Activated CD8-positive, alpha-beta memory T cell treated with anti-CD3 and anti-CD28 coated beads, Interleukin-2, amount 10 ng/mL, durations not matched to agents 7 days and 5 days (primary cell): ENCODE measurements around the gene GIT2. TPM values are rescaled to one million over a fixed set of nuclear protein-coding genes. Genes with fewer than 3 reads are reported as not detected.

Source experiments
- ATAC-seq: fragments of 150-1000 bp; cut with Tn5 transposase; one replicate; pipeline ENCODE4 v1.10.0; 2021; ENCODE audit warnings: moderate library complexity
- CTCF ChIA-PET: fragments of 350-600 bp; sonication (Branson Sonifier 250); formaldehyde crosslinking; loops from one replicate; lab custom pipeline; 2021; ENCODE audit warnings: antibody characterized with exemption; lab: Charles Lee
- DNase-seq: peaks from one replicate; pipeline ENCODE4 v3.0.0-alpha.2; 2020
- H3K27ac Mint-ChIP-seq: one replicate; pipeline ENCODE4 v1.8.0; 2021; ENCODE audit warnings: mild to moderate bottlenecking, mixed read lengths
- H3K27me3 Mint-ChIP-seq: one replicate; pipeline ENCODE4 v1.8.0; 2021; ENCODE audit warnings: mixed read lengths
- H3K36me3 Mint-ChIP-seq: one replicate; pipeline ENCODE4 v1.8.0; 2021; ENCODE audit warnings: mild to moderate bottlenecking, mixed read lengths
- H3K4me1 Mint-ChIP-seq: one replicate; pipeline ENCODE4 v1.8.0; 2021; ENCODE audit warnings: mixed read lengths
- H3K4me3 Mint-ChIP-seq: one replicate; pipeline ENCODE4 v1.8.0; 2021; ENCODE audit warnings: mild to moderate bottlenecking, moderate library complexity, mixed read lengths
- H3K9me3 Mint-ChIP-seq: one replicate; pipeline ENCODE4 v1.8.0; 2022; ENCODE audit warnings: low read depth, mixed read lengths
- total RNA-seq, 2 experiments: library from RNA; stranded (reverse); gene quantifications; one replicate each; pipeline ENCODE4 v1.2.3, GENCODE V29; 2021

The GIT2 gene
- total RNA-seq, 2 experiments from 2014 or later: 90.6 to 92.3 TPM

DNA sequence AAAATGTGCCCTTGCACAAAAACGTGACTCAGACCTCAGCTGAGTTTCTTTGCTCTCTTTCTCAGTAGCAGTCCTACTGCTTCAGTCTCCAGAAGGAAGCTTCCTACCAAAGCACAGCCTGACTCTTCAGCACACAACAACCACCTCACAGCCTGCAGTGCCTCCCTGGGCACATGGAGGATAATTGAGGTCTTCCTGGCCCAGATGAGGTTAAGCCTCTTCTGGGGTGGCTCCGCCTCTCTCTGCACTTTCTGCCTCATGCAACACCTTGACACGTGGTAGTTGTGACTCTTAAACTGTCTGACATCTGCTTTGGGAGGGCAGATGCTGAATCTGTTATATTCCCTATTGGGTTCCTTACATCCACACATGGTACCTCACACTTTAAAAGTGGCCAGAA lies 33.8 kb downstream of the GIT2 start:
- H3K9me3 Mint-ChIP-seq: no peaks in the 10 kb centered on the region

DNA sequence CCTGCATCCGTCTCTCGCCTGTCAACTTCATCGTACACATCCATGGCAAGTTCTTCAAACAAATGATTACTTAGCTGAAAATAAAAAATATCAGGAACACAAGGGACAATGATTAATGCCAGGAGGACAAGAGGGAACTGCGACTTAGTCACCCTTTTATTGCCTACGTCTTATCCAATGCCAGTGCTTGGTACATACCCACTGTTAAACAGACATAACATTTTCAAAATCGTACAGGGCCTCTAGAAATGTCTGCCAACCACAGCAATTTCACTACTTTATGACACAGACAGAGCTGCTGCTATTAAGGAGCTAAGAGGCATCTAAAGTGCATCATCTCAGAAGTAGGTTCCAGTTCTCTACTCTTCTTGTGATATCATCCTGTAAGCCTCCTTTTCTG lies 34.6 kb downstream of the GIT2 start:
- Mint-ChIP-seq H3K27me3 (no peaks in the 10 kb centered on the region), H3K4me1 (peaks cover 15% of the 10 kb centered on the region)

More for the DNA sequence above, 33.8 kb downstream of the GIT2 start:
- Mint-ChIP-seq H3K27ac (peak overlapping the region; percentile 40), H3K4me1 (peaks cover 20% of the 10 kb centered on the region), H3K27me3 (no peaks in the 10 kb centered on the region), H3K4me3 (no peak overlapping the region), H3K36me3 (peaks cover 55% of the 10 kb centered on the region)
- ATAC-seq (peak; percentile 35), DNase-seq (no peak)
- CTCF ChIA-PET: no interaction called here

DNA sequence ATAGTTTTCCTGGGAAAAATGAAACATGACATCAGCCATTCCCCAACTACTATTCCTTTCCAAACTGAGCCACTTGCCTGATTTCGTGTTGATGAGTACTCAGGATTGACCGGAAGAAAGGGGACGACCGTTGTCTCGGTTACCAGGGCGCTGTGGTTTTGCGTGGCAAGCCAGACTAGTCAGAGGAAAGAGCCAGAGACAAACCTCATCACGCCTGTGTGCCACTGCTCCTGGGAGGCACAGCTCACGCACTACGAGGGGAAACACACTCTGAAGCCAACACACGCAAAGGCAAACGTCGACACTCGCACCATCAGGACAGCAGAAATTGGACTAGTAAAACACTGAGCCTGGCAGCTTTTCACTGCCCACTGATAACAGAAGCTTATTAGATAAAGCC lies 35.0 kb downstream of the GIT2 start:
- DNase-seq (no peak), ATAC-seq (no peak)
- CTCF ChIA-PET: interaction anchor here (1.2 kb wide), 1 partner anchor 13 kb away, joined by 3 read pairs; no protein-coding TSS in a partner anchor
- Mint-ChIP-seq H3K4me3 (no peak overlapping the region), H3K27ac (no peak overlapping the region), H3K9me3 (no peaks in the 10 kb centered on the region), H3K27me3 (no peaks in the 10 kb centered on the region), H3K4me1 (peaks cover 13% of the 10 kb centered on the region), H3K36me3 (peaks cover 55% of the 10 kb centered on the region)

More for the DNA sequence above, 34.6 kb downstream of the GIT2 start:
- no peak overlapping the region for H3K4me3 Mint-ChIP-seq
- CTCF ChIA-PET: no interaction called here
- DNase-seq: no peak
- H3K9me3 Mint-ChIP-seq: no peaks in the 10 kb centered on the region
- no peak for ATAC-seq
- H3K27ac Mint-ChIP-seq: no peak overlapping the region
- H3K36me3 Mint-ChIP-seq: peaks cover 55% of the 10 kb centered on the region

DNA sequence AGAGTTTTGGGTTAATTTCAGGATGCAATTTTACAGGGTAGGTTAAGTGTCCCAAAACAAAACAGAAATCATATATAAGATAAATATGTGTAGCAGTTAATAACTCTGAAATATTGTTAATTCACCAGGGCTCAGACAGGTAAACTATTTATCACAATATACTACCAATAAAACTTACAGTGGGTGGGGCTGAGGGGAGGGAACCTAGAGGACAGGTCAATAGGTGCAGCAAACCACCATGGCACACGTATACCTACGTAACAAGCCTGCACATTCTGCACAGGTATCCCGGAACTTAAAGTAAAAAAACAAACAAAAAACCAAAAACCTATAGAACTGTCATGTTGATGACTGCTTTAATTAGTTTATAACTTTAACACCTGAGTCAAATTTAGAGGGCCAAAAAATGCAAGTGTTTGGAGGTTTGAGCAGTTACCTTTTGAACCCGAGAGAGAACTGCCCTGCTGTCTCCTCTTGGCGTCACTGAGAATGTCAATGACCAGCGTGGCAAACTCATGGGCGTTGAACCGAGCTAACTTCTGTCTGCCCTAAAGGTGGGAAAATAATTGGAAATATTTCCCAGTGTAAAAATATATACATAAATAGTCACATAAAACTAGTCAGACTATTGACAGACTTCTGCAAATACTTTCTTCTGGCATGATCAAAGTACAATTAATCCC lies 36.6 kb downstream of the GIT2 start:
- peaks cover 52% of the 10 kb centered on the region for H3K36me3 Mint-ChIP-seq
- DNase-seq: no peak
- peaks cover 13% of the 10 kb centered on the region for H3K4me1 Mint-ChIP-seq
- H3K9me3 Mint-ChIP-seq: no peaks in the 10 kb centered on the region
- no peak for ATAC-seq
- CTCF ChIA-PET: no interaction called here
- no peak overlapping the region for H3K27ac Mint-ChIP-seq
- no peak overlapping the region for H3K4me3 Mint-ChIP-seq
- H3K27me3 Mint-ChIP-seq: no peaks in the 10 kb centered on the region

DNA sequence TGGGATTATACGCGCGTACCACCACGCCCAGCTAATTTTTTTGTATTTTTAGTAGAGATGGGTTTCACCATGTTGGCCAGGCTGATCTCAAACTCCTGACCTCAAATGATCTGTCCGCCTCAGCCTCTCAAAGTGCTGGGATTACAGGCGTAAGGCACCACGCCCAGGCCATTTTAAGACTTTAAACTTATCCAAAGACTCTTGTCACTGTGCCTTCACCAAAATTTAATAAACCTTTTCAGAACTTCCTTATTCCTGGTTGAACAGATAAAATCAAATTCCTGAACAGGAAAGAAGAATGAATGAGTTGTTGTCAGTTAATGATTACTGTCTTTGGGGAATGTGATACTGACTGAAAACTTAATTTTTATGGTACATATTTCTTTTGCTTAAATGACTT lies 37.8 kb downstream of the GIT2 start:
- H3K36me3 Mint-ChIP-seq: peaks cover 54% of the 10 kb centered on the region

DNA sequence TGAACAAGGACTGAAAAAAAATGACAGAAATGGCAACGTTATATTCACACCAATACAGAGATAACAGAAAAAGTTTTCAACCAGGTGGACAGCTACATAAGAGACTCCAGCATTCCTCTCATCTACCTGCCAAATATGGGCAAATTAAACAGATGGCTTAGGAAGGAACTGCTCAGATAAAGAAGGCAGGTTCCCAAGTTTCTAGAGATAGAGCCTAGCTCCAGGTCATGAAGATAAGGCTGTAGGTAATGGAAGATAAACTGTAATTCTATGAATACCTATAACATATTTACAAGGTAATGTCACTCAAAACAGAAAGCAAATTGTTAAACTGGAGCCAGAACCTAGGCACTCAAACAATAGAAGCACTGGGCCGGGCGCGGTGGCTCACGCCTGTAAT lies 42.5 kb downstream of the GIT2 start:
- Mint-ChIP-seq H3K27me3 (no peaks in the 10 kb centered on the region), H3K4me1 (peaks cover 14% of the 10 kb centered on the region), H3K27ac (peak overlapping the region; percentile 18), H3K36me3 (peaks cover 64% of the 10 kb centered on the region), H3K9me3 (no peaks in the 10 kb centered on the region), H3K4me3 (no peak overlapping the region)
- CTCF ChIA-PET: interaction anchor here (1.0 kb wide), 1 partner anchor 14 kb away, joined by 3 read pairs; no protein-coding TSS in a partner anchor
- no peak for DNase-seq
- ATAC-seq: no peak

More for the DNA sequence above, 37.8 kb downstream of the GIT2 start:
- CTCF ChIA-PET: no interaction called here
- Mint-ChIP-seq H3K27me3 (no peaks in the 10 kb centered on the region), H3K27ac (no peak overlapping the region), H3K4me3 (no peak overlapping the region), H3K4me1 (peaks cover 16% of the 10 kb centered on the region), H3K9me3 (no peaks in the 10 kb centered on the region)
- DNase-seq (no peak), ATAC-seq (no peak)

DNA sequence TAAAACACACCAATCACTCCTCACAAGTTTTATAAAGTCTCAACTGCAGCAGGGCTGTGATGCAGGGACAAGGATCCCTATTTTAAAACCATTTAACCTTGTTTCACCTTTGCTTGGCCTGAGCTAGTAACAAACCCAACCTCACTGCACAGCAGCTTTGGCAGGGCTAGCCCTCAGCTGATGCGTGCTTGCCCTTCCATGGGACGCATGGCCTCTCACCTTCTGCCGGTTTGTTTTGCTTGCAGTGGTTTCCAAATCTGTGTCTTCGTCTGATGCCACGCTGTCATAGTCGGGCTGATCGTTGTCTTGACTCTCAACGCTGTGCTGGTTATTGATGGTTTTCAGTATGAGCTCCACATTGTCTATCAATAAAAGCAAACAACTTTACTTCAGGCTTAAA lies 43.3 kb downstream of the GIT2 start:
- DNase-seq (peak; percentile 35), ATAC-seq (no peak)
- Mint-ChIP-seq H3K27ac (no peak overlapping the region), H3K4me1 (peaks cover 21% of the 10 kb centered on the region), H3K36me3 (peaks cover 64% of the 10 kb centered on the region), H3K27me3 (no peaks in the 10 kb centered on the region), H3K4me3 (no peak overlapping the region), H3K9me3 (no peaks in the 10 kb centered on the region)
- CTCF ChIA-PET: interaction anchor here (1.0 kb wide), 1 partner anchor 14 kb away, joined by 3 read pairs; no protein-coding TSS in a partner anchor

DNA sequence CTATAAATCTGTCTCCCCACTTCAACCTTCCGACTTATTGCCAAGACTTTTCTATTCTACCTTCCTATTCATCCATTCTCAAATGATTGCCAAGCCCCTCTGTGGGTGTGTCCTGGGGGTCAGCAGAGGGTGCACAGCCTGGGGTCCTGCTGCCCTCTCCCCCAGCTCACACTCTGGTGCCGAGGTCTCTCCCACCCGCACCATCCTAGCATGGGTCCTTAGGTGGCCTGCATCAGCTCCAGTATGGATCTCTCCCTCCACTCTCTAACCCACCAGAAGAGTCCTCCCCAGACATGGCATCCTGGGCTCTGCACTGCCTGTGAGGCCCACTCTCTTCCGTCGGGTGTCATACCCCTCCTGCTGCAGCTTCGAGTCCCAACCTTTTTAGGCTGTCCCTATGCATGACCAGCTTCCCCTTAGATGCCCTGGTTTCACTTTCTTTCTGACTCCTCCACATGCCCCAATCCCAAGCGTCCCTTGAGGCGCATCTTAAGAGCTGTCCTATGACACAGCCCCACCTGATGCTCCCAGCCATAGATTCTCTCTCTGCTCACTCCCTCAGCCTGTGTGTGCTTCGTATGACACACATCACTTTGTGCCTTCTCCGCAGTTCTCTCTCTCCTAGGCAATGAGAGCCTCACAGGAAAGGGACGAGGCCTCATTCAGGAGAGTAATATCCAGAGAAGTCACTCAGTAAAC lies 43.9 kb downstream of the GIT2 start:
- DNase-seq (peak; percentile 40), ATAC-seq (peak; percentile 45)
- peak overlapping the region; percentile 1 for H3K27ac Mint-ChIP-seq
- no peak overlapping the region for H3K4me3 Mint-ChIP-seq
- CTCF ChIA-PET: no interaction called here
- no peaks in the 10 kb centered on the region for H3K27me3 Mint-ChIP-seq
- peaks cover 27% of the 10 kb centered on the region for H3K4me1 Mint-ChIP-seq
- no peaks in the 10 kb centered on the region for H3K9me3 Mint-ChIP-seq
- H3K36me3 Mint-ChIP-seq: peaks cover 67% of the 10 kb centered on the region

DNA sequence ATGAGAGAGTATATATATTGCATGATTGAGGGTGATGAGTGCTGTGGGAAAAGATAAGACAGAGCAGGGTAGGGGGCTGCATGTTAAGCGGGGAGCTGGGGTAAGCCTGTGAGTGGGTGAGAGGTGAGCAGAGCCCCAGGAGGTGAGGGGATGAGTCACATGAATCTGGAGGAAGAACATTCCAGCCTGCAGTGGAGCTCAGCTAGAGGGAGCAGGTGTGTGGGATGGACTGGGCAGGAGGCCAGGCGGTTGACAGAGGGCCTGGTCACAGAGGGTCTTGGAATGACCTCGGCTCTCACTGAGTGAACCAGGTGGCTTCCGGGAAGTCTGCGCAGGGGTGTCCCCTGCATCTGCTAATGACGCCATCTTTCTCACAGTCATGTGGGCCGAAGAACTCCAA lies 44.4 kb downstream of the GIT2 start:
- Mint-ChIP-seq H3K4me3 (no peak overlapping the region), H3K9me3 (no peaks in the 10 kb centered on the region), H3K27me3 (no peaks in the 10 kb centered on the region), H3K4me1 (peaks cover 32% of the 10 kb centered on the region), H3K27ac (no peak overlapping the region), H3K36me3 (peaks cover 69% of the 10 kb centered on the region)
- ATAC-seq (no peak), DNase-seq (no peak)
- CTCF ChIA-PET: no interaction called here

DNA sequence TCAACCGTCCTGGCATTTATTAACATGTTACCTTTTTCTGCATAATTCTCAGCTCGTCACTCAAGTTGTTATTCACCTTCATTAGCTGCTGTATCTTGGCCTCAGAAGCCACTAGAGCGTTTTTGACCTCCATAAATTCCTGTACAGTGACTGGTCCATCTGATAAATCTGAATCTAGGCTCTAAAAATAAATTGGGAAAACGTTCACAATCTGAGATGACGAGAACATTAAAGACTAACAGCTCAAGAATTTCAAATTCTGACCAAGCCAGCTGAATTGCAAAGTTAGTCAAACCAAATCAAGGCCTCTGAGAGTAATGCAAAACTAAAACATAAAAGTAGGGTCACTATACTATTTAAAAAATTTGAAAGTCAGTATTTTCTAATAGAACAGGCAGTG lies 45.0 kb downstream of the GIT2 start:
- Mint-ChIP-seq H3K9me3 (no peaks in the 10 kb centered on the region), H3K27ac (no peak overlapping the region), H3K36me3 (peaks cover 70% of the 10 kb centered on the region), H3K4me1 (peaks cover 36% of the 10 kb centered on the region), H3K4me3 (no peak overlapping the region), H3K27me3 (no peaks in the 10 kb centered on the region)
- DNase-seq (no peak), ATAC-seq (no peak)
- CTCF ChIA-PET: no interaction called here

DNA sequence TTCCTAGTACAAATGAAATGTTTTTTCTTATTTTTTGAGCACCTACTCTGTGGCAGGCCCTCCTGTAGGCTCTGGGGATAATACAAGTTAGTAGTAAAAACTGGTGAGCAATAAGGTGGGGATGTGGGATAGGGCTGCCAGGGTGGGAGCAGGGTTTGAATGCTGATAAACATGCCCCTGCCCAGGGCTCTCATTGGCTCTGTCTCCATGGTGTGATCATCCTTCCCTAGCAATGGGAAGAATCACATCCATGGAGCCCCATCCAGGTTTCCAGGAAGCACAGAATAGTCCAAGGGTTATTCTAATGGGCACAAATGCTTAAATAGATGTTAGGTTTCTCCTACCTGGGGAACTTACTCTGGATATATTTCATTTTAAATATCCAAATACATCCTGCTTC lies 45.5 kb downstream of the GIT2 start:
- no peaks in the 10 kb centered on the region for H3K27me3 Mint-ChIP-seq
- no peak for DNase-seq
- CTCF ChIA-PET: no interaction called here
- H3K36me3 Mint-ChIP-seq: peaks cover 67% of the 10 kb centered on the region
- no peak for ATAC-seq
- H3K9me3 Mint-ChIP-seq: no peaks in the 10 kb centered on the region
- H3K4me3 Mint-ChIP-seq: no peak overlapping the region
- no peak overlapping the region for H3K27ac Mint-ChIP-seq
- peaks cover 36% of the 10 kb centered on the region for H3K4me1 Mint-ChIP-seq

DNA sequence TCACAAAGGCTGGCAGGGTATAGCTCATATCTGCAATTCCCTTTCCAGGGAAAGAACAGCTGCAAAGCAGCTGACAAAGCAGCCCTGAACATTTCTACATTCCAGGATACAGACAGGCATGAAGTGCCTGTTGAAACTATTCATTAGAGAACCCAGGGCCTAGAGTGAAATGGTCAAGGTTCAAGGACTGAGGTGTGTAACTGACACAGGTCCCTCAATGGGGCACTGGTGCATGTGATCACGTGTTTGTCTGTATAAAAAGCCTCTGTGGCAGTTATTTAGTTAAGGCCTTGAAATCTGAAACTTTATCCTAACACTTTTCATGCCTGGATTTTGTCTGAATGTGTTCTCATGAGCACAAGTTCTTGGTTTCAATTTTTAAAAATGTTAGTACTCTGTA lies 47.1 kb downstream of the GIT2 start:
- DNase-seq (no peak), ATAC-seq (no peak)
- Mint-ChIP-seq H3K4me3 (no peak overlapping the region), H3K9me3 (no peaks in the 10 kb centered on the region), H3K27me3 (no peaks in the 10 kb centered on the region), H3K36me3 (peaks cover 68% of the 10 kb centered on the region), H3K27ac (no peak overlapping the region), H3K4me1 (peaks cover 40% of the 10 kb centered on the region)
- CTCF ChIA-PET: no interaction called here

DNA sequence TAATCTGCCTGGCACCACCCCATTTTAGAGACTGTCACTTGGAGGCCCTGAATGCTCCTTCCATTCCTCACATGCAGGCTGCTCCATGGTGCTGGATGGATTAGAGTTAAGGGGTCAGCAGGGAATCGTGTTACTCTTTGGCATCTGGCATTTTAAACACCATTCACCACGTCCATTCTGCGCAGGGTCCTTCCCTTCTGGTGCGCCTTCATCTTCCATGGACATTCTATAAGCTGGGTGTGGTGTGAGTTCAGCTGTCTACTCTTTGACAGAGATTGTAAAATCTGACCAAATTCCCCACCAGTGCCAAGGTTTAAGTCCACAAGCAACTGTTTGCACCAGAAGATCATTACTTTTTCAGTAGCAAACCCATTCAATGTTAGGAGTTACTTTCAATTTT lies 47.8 kb downstream of the GIT2 start:
- peak overlapping the region; percentile 24 for H3K27ac Mint-ChIP-seq
- peaks cover 64% of the 10 kb centered on the region for H3K36me3 Mint-ChIP-seq
- ATAC-seq: no peak
- peaks cover 37% of the 10 kb centered on the region for H3K4me1 Mint-ChIP-seq
- H3K4me3 Mint-ChIP-seq: no peak overlapping the region
- no peak for DNase-seq
- no peaks in the 10 kb centered on the region for H3K9me3 Mint-ChIP-seq
- CTCF ChIA-PET: interaction anchor here (0.9 to 1.2 kb wide), 2 partner anchors 12 to 16 kb away, joined by 3 to 4 read pairs; no protein-coding TSS in a partner anchor
- no peaks in the 10 kb centered on the region for H3K27me3 Mint-ChIP-seq

DNA sequence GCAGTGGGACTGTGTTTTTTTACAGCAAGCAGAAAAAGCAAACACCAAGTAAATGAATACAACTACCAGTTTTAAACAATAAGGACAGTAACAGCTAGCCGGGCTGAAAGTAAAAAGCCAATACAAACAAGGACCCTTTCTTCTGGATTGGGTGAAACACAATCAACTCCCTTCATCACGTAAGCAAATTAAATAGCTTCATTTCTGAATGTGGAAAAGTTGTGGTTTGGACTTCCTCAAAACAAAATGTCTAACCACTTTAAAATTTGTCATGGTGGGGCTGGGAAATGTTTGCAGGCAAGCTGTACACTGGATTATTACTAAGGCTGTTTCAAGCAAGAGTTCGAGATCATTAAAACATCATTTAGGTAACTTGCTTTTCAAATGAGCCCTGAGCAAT lies 48.6 kb downstream of the GIT2 start:
- CTCF ChIA-PET: interaction anchor here (0.9 to 1.2 kb wide), 3 partner anchors 13 to 73 kb away, joined by 3 to 4 read pairs (median 4); no protein-coding TSS in a partner anchor
- Mint-ChIP-seq H3K27me3 (no peaks in the 10 kb centered on the region), H3K36me3 (peaks cover 56% of the 10 kb centered on the region), H3K4me3 (no peak overlapping the region), H3K27ac (peak overlapping the region; percentile 48), H3K9me3 (no peaks in the 10 kb centered on the region), H3K4me1 (peaks cover 29% of the 10 kb centered on the region)
- ATAC-seq: no peak
- DNase-seq: no peak
